HL-60 (cell line): Measurements from ENCODE around the gene TLK2.

Experiments
- GABPA ChIP-seq: IDR thresholded peaks from 2 replicates; pipeline ENCODE4 v1.6.1; 2012; ENCODE audit warnings: low read depth
- TF ChIP-seq, protein P1 (sequence below): IDR thresholded peaks from one replicate; pipeline ENCODE4 v1.5.1; 2011; ENCODE audit warnings: low read length, control low read depth, inconsistent platforms; ENCODE audit not compliant: insufficient read depth

DNA sequence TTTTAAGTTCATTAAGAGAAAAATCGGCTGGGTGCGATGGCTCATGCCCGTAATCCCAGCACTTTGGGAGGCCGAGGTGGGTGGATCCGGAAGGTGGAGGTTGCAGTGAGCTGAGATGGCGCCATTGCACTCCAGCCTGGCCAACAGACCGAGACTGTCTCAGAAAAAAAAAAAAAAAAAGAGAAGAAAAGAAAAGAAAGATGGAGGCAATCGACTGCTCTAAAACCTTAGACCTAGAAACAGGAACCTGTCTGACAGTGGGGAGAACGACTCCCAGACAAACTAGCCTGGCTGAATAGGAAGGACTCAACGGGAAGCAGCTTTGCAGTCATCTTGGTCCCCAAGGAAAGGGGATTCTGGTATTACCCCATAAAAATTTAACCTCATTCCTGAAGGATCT, 162.5 kb downstream of the TLK2 start:
- TF ChIP-seq, protein P1, sequence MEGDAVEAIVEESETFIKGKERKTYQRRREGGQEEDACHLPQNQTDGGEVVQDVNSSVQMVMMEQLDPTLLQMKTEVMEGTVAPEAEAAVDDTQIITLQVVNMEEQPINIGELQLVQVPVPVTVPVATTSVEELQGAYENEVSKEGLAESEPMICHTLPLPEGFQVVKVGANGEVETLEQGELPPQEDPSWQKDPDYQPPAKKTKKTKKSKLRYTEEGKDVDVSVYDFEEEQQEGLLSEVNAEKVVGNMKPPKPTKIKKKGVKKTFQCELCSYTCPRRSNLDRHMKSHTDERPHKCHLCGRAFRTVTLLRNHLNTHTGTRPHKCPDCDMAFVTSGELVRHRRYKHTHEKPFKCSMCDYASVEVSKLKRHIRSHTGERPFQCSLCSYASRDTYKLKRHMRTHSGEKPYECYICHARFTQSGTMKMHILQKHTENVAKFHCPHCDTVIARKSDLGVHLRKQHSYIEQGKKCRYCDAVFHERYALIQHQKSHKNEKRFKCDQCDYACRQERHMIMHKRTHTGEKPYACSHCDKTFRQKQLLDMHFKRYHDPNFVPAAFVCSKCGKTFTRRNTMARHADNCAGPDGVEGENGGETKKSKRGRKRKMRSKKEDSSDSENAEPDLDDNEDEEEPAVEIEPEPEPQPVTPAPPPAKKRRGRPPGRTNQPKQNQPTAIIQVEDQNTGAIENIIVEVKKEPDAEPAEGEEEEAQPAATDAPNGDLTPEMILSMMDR: no peak
- TF ChIP-seq GABPA: no peak
